ENCODE results near the gene BNIPL.

The BNIPL gene

DNA sequence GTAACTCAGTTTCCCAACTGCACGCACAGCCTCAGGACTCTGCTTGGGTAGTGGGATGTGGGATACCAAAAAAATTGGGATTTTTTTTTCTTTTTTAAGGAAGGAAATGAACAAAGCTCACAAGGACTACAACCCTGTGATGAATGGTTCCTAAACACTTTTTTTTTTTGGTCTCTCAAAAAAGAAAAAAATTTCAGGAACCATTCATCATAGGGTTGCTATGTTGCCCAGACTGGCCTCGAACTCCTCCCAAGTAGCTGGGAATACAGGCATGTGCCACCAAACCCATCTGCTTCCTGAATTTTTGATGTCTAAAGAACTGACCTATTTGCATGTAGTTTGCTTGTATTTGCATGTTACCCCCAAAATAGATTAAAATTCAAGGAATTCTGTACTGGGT lies 36.5 kb upstream of the BNIPL start:
- TF ChIP-seq POU2F2 (IDR thresholded peaks at IDR 0.05; ENCODE audit: low read depth, low read length), result no peak
- TF ChIP-seq POLR2AphosphoS5 (IDR thresholded peaks at IDR 0.05; ENCODE audit: low read depth, low read length), result no peak
- no peak for TF ChIP-seq POLR2A (IDR thresholded peaks at IDR 0.05; ENCODE audit: low read depth, low read length)
- TF ChIP-seq SPI1 (IDR thresholded peaks at IDR 0.05; ENCODE audit: low read depth, low read length), result no peak
- TF ChIP-seq PAX5 (IDR thresholded peaks at IDR 0.05; ENCODE audit: insufficient read depth, low read length, severe bottlenecking), result no peak
- DNase-seq (ENCODE audit: insufficient read length, low spot score) (no peak), FAIRE-seq (no peak)

DNA sequence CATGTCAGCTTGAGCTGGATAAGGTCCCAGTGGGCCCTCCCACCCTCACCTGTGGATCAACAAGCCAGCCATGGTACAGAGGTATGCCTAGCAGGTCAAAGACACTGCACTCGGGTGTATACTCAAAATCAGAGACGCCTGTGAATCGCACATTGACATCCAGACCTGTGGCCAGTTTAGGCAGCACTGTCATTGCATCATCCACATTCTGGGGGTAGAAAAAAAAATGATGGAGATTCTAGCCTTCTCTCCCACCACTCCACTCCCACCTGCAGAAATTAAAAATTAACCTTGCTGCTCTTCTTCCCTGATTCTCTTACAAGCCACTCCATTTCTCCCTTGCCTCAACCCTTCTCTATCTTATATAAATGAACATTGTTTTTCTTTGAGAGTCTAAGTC lies 36.0 kb upstream of the BNIPL start:
- TF ChIP-seq POLR2AphosphoS5 (IDR thresholded peaks at IDR 0.05; ENCODE audit: low read depth, low read length) (no peak), TAF1 (IDR thresholded peaks at IDR 0.05; ENCODE audit: low read depth, low read length) (no peak), POU2F2 (IDR thresholded peaks at IDR 0.05; ENCODE audit: low read depth, low read length) (no peak)
- no peak for DNase-seq (ENCODE audit: insufficient read length, low spot score)

DNA sequence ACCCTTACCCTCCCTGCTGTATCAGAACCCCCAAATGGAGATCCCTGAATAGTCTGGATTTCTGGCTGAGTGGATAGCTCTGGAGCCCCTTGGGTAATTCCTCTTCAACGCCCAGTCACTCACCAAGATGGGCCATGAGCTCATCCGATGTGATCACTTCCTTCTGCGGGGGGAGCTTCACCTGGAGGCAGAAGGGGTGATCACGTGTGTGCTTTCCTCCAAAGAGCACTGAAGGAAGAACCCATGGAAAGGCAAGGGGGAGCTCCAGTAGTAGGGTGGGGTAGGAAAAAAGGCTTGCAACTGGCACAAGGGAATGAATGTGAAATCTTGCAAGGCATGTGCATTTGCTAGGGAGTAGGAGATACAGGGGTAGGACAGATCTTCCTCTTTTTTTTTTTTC lies 34.8 kb upstream of the BNIPL start:
- DNase-seq (ENCODE audit: insufficient read length, low spot score), result no peak
- TF ChIP-seq POLR2AphosphoS5 (IDR thresholded peaks at IDR 0.05; ENCODE audit: low read depth, low read length), result no peak
- TF ChIP-seq POU2F2 (IDR thresholded peaks at IDR 0.05; ENCODE audit: low read depth, low read length), result no peak
- TF ChIP-seq TAF1 (IDR thresholded peaks at IDR 0.05; ENCODE audit: low read depth, low read length), result no peak
- no peak for TF ChIP-seq SPI1 (IDR thresholded peaks at IDR 0.05; ENCODE audit: low read depth, low read length)
- TF ChIP-seq PAX5 (IDR thresholded peaks at IDR 0.05; ENCODE audit: insufficient read depth, low read length, severe bottlenecking), result no peak
- no peak for TF ChIP-seq POLR2A (IDR thresholded peaks at IDR 0.05; ENCODE audit: low read depth, low read length)
- FAIRE-seq, result no peak

More for the DNA sequence above, 36.0 kb upstream of the BNIPL start:
- FAIRE-seq, result no peak

GRCh38 chr1:151002051-151002450 lies 34.3 kb upstream of the BNIPL start:
- TF ChIP-seq POLR2AphosphoS5 (IDR thresholded peaks at IDR 0.05; ENCODE audit: low read depth, low read length) (no peak), PAX5 (IDR thresholded peaks at IDR 0.05; ENCODE audit: insufficient read depth, low read length, severe bottlenecking) (no peak), TAF1 (IDR thresholded peaks at IDR 0.05; ENCODE audit: low read depth, low read length) (no peak), POU2F2 (IDR thresholded peaks at IDR 0.05; ENCODE audit: low read depth, low read length) (no peak), SPI1 (IDR thresholded peaks at IDR 0.05; ENCODE audit: low read depth, low read length) (no peak), POLR2A (IDR thresholded peaks at IDR 0.05; ENCODE audit: low read depth, low read length) (no peak)

GRCh38 chr1:151002611-151003010 lies 33.8 kb upstream of the BNIPL start:
- TF ChIP-seq SPI1 (IDR thresholded peaks at IDR 0.05; ENCODE audit: low read depth, low read length) (no peak), POLR2A (IDR thresholded peaks at IDR 0.05; ENCODE audit: low read depth, low read length) (no peak), PAX5 (IDR thresholded peaks at IDR 0.05; ENCODE audit: insufficient read depth, low read length, severe bottlenecking) (no peak), POLR2AphosphoS5 (IDR thresholded peaks at IDR 0.05; ENCODE audit: low read depth, low read length) (no peak), POU2F2 (IDR thresholded peaks at IDR 0.05; ENCODE audit: low read depth, low read length) (no peak), TAF1 (IDR thresholded peaks at IDR 0.05; ENCODE audit: low read depth, low read length) (no peak)
- no peak for DNase-seq (ENCODE audit: insufficient read length, low spot score)
- FAIRE-seq, result no peak

More at GRCh38 chr1:151002051-151002450, 34.3 kb upstream of the BNIPL start:
- DNase-seq (ENCODE audit: insufficient read length, low spot score) (no peak), FAIRE-seq (no peak)

- no peak for FAIRE-seq
- TF ChIP-seq PAX5 (IDR thresholded peaks at IDR 0.05; ENCODE audit: insufficient read depth, low read length, severe bottlenecking), result no peak
- no peak for TF ChIP-seq TAF1 (IDR thresholded peaks at IDR 0.05; ENCODE audit: low read depth, low read length)
- TF ChIP-seq SPI1 (IDR thresholded peaks at IDR 0.05; ENCODE audit: low read depth, low read length), result no peak
- no peak for TF ChIP-seq POU2F2 (IDR thresholded peaks at IDR 0.05; ENCODE audit: low read depth, low read length)
- DNase-seq (ENCODE audit: insufficient read length, low spot score), result no peak
These were observed 33.2 kb upstream of the BNIPL start for GRCh38 chr1:151003180-151003579.

DNA sequence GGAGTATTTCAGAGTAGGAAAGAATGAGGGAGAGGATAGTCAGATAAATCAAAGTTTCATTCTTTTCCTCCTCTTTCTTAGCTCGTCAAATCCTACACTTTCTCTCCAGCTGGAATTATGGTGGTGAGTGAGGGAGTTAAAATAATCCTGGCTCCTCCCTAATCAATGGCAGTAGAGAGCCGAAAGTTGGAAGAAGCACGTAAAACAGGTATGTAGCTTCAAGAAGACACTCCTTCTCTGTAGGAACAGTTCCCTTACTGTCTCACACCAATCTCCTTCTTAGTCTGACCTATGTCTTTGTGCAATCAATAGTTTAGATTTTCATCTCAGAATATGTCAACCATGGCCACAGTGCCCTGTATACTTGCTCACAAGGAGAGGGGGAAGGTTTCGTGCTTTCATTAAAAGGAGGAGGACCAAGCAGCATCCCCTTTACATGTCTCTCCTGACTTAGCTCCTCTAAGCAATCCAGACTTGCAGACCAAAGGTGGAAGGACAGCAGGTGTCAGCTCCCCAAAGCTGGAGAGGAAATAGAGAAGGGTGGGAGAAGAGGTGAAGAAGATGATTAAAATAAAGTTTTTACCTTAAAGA lies 30.6 kb upstream of the BNIPL start:
- TF ChIP-seq POLR2A (IDR thresholded peaks at IDR 0.05; ENCODE audit: low read depth, low read length) (no peak), TAF1 (IDR thresholded peaks at IDR 0.05; ENCODE audit: low read depth, low read length) (no peak), POU2F2 (IDR thresholded peaks at IDR 0.05; ENCODE audit: low read depth, low read length) (no peak), PAX5 (IDR thresholded peaks at IDR 0.05; ENCODE audit: insufficient read depth, low read length, severe bottlenecking) (no peak)
- DNase-seq (ENCODE audit: insufficient read length, low spot score), result no peak
- no peak for FAIRE-seq

- peak; percentile 47 for TF ChIP-seq SPI1 (IDR thresholded peaks at IDR 0.05; ENCODE audit: low read depth, low read length)
- TF ChIP-seq POLR2A (IDR thresholded peaks at IDR 0.05; ENCODE audit: low read depth, low read length), result no peak
- DNase-seq (ENCODE audit: insufficient read length, low spot score) (no peak), FAIRE-seq (peak; percentile 9)
These were observed 29.9 kb upstream of the BNIPL start, which contains the start of gene MINDY1 for GRCh38 chr1:151006327-151007052. Gene MINDY1 (minus strand): TSS chr1:151006902. CDS start chr1:151002617, 4,285 bp downstream.

- FAIRE-seq, result no peak
- DNase-seq (ENCODE audit: insufficient read length, low spot score), result no peak
- TF ChIP-seq POU2F2 (IDR thresholded peaks at IDR 0.05; ENCODE audit: low read depth, low read length) (no peak), POLR2AphosphoS5 (IDR thresholded peaks at IDR 0.05; ENCODE audit: low read depth, low read length) (no peak), SPI1 (IDR thresholded peaks at IDR 0.05; ENCODE audit: low read depth, low read length) (no peak)
These were observed 28.5 kb upstream of the BNIPL start for GRCh38 chr1:151007853-151008243.

All from GM12891 (cell line).